GM13977 (cell line): Measurements from ENCODE around the gene CYCS.

ENCODE experiments used
- DNase-seq: peaks from one replicate; pipeline ENCODE4 v3.0.0; 2012; ENCODE audit warnings: low spot score
- CTCF ChIP-seq: IDR thresholded peaks from 2 replicates; pipeline ENCODE4 v1.5.1; 2012; ENCODE audit warnings: mild to moderate bottlenecking, control low read depth; ENCODE audit not compliant: insufficient read depth; ENCODE audit errors: extremely low read depth, missing control alignments
- in situ Hi-C: fragments of 300-500 bp; cut with MboI; formaldehyde crosslinking; loops from one replicate; pipeline ENCODE4 v1.12.0; 2022; ENCODE audit warnings: low sequenced_read_pairs, low pct_unique_long_range_greater_than_20kb, mixed read lengths, inconsistent platforms; ENCODE audit not compliant: unreplicated experiment

Gene CYCS

GRCh38 chr7:25143763-25144162 lies 18.7 kb upstream of the CYCS start:
- in situ Hi-C loops: no loop called here
- DNase-seq: no peak
- no peak for TF ChIP-seq CTCF

GRCh38 chr7:25139536-25139935 lies 14.5 kb upstream of the CYCS start:
- no peak for DNase-seq
- no peak for TF ChIP-seq CTCF
- in situ Hi-C loops: no loop called here

GRCh38 chr7:25134358-25135010 lies 9.4 kb upstream of the CYCS start:
- in situ Hi-C loops: no loop called here
- TF ChIP-seq CTCF: no peak
- no peak for DNase-seq

GRCh38 chr7:25132430-25132829 lies 7.4 kb upstream of the CYCS start:
- in situ Hi-C loops: no loop called here
- TF ChIP-seq CTCF: no peak
- DNase-seq: no peak

- in situ Hi-C loops: no loop called here
- TF ChIP-seq CTCF: no peak
- no peak for DNase-seq
These were observed 1.7 kb upstream of the CYCS start for GRCh38 chr7:25126751-25127150.

GRCh38 chr7:25124465-25125136 lies 459 bp downstream of the CYCS start:
- in situ Hi-C loops: no loop called here
- no peak for DNase-seq
- TF ChIP-seq CTCF: no peak

GRCh38 chr7:25122373-25122772 lies 2.7 kb downstream of the CYCS start:
- in situ Hi-C loops: no loop called here
- no peak for TF ChIP-seq CTCF
- no peak for DNase-seq
